Tibial nerve (tissue), 4 donors: ENCODE data around the gene FDX2.

Experiments used
- EP300 ChIP-seq, 2 donors: sonication (generic); formaldehyde crosslinking; IDR thresholded peaks; one replicate each; pipeline ENCODE4 v1.6.1; 2017; ENCODE audit warnings: antibody characterized with exemption in 2 of 2, mild to moderate bottlenecking in 1 of 2
- POLR2A ChIP-seq, 2 donors: fragments of 450-650 bp; IDR thresholded peaks; one replicate each; pipeline ENCODE4 v1.6.1; 2017; ENCODE audit warnings: antibody characterized with exemption in 2 of 2, mild to moderate bottlenecking in 2 of 2, moderate library complexity in 2 of 2
- TF ChIP-seq, protein P1 (sequence below), 5 experiments: fragments of 200-600 bp in 3 of 5; fragments of 450-650 bp in 2 of 5; sonication (generic) in 3 of 5; IDR thresholded peaks; one replicate each; pipeline ENCODE4 v1.5.1; 2016 to 2019; ENCODE audit warnings: antibody characterized with exemption in 5 of 5, mild to moderate bottlenecking in 3 of 5, moderate library complexity in 2 of 5

DNA sequence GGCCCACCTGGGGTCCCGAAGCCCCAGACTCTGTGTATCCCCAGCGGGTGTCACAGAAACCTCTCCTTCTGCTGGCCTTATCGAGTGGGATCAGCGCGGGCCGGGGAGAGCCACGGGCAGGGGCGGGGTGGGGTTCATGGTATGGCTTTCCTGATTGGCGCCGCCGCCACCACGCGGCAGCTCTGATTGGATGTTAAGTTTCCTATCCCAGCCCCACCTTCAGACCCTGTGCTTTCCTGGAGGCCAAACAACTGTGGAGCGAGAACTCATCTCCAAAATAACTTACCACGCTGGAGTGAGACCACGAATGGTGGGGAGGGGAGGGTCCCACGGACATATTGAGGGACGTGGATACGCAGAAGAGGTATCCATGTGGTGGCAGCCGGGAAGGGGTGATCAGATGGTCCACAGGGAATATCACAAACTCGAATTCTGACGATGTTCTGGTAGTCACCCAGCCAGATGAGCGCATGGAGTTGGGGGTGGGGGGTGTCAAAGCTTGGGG, 27.1 kb downstream of the FDX2 start:
- TF ChIP-seq, protein P1, sequence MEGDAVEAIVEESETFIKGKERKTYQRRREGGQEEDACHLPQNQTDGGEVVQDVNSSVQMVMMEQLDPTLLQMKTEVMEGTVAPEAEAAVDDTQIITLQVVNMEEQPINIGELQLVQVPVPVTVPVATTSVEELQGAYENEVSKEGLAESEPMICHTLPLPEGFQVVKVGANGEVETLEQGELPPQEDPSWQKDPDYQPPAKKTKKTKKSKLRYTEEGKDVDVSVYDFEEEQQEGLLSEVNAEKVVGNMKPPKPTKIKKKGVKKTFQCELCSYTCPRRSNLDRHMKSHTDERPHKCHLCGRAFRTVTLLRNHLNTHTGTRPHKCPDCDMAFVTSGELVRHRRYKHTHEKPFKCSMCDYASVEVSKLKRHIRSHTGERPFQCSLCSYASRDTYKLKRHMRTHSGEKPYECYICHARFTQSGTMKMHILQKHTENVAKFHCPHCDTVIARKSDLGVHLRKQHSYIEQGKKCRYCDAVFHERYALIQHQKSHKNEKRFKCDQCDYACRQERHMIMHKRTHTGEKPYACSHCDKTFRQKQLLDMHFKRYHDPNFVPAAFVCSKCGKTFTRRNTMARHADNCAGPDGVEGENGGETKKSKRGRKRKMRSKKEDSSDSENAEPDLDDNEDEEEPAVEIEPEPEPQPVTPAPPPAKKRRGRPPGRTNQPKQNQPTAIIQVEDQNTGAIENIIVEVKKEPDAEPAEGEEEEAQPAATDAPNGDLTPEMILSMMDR (IDR thresholded peaks at IDR 0.05) = no peak
- TF ChIP-seq POLR2A (IDR thresholded peaks at IDR 0.05) (no peak), EP300 (IDR thresholded peaks at IDR 0.05) (no peak)
